Activated CD4-positive, alpha-beta T cell treated with anti-CD3 and anti-CD28 coated beads for 36 hours (primary cell): ENCODE results near the gene ORM2. TPM values are rescaled to one million over a fixed set of nuclear protein-coding genes. Genes with fewer than 3 reads are reported as not detected.
A peak's percentile ranks its signal among the peaks of the same experiment; 100 is the strongest.

Experiments used
- ATAC-seq: fragments of 200-7000 bp; cut with Tn5 transposase; one replicate; pipeline ENCODE4 v1.10.0; 2021; ENCODE audit warnings: mild to moderate bottlenecking, moderate library complexity
- CTCF ChIA-PET: fragments of 350-600 bp; sonication (Branson Sonifier 250); formaldehyde crosslinking; loops from one replicate; lab custom pipeline; 2021; ENCODE audit warnings: antibody characterized with exemption; lab: Charles Lee
- POLR2A ChIA-PET: fragments of 350-600 bp; sonication (Branson Sonifier 250); formaldehyde crosslinking; loops from one replicate; lab custom pipeline; 2021; ENCODE audit warnings: antibody characterized with exemption, inconsistent platforms; lab: Charles Lee
- DNase-seq: peaks from one replicate; pipeline ENCODE4 v3.0.0-alpha.2; 2020
- H3K27ac Mint-ChIP-seq: one replicate; pipeline ENCODE4 v1.8.0; 2021; ENCODE audit warnings: mixed read lengths
- H3K27me3 Mint-ChIP-seq: one replicate; pipeline ENCODE4 v1.8.0; 2021; ENCODE audit warnings: mixed read lengths
- H3K36me3 Mint-ChIP-seq: one replicate; pipeline ENCODE4 v1.8.0; 2021; ENCODE audit warnings: low read depth, mixed read lengths
- H3K4me1 Mint-ChIP-seq: one replicate; pipeline ENCODE4 v1.8.0; 2021; ENCODE audit warnings: mixed read lengths
- H3K4me3 Mint-ChIP-seq: one replicate; pipeline ENCODE4 v1.8.0; 2021; ENCODE audit warnings: mild to moderate bottlenecking, moderate library complexity, mixed read lengths
- H3K9me3 Mint-ChIP-seq: one replicate; pipeline ENCODE4 v1.8.0; 2021; ENCODE audit warnings: low read depth, mixed read lengths
- intact Hi-C, 2 experiments: fragments of 100-400 bp; cut with DNase I in 1 of 2; cut with micrococcal nuclease in 1 of 2; formaldehyde crosslinking; loops; one replicate each; pipeline versions ENCODE4 v1.14.2 to v1.15.1; 2022 to 2024; cut with DNase I, micrococcal nuclease
- total RNA-seq, 2 experiments: library from RNA; stranded (reverse); gene quantifications; one replicate each; pipeline ENCODE4 v1.2.3, GENCODE V29; 2021

ORM2 gene
- total RNA-seq, 2 experiments from 2014 or later = not detected

- no peaks in the 10 kb centered on the region for H3K9me3 Mint-ChIP-seq
- ATAC-seq (no peak), DNase-seq (no peak)
- ChIA-PET CTCF (interaction anchor here (1.0 kb wide), 1 partner anchor 193 kb away, joined by 3 read pairs; no protein-coding TSS in a partner anchor), POLR2A (no interaction called here)
- H3K36me3 Mint-ChIP-seq = no peaks in the 10 kb centered on the region
- H3K27ac Mint-ChIP-seq = no peak overlapping the region
- no peak overlapping the region for H3K4me3 Mint-ChIP-seq
- H3K27me3 Mint-ChIP-seq = peaks cover 2% of the 10 kb centered on the region
- no peaks in the 10 kb centered on the region for H3K4me1 Mint-ChIP-seq
- intact Hi-C loops = loop anchor here in 1 of 2 experiments (5.0 kb wide), 2 partner anchors 130 to 180 kb away; partner anchors contain the start of gene COL27A1
Observed at GRCh38 chr9:114287001-114287762, 42.5 kb upstream of the ORM2 start.

GRCh38 chr9:114287763-114288192 is 41.9 kb upstream of the ORM2 start:
- Mint-ChIP-seq H3K36me3 (no peaks in the 10 kb centered on the region), H3K9me3 (no peaks in the 10 kb centered on the region), H3K4me3 (no peak overlapping the region), H3K27me3 (peaks cover 2% of the 10 kb centered on the region), H3K27ac (no peak overlapping the region), H3K4me1 (no peaks in the 10 kb centered on the region)
- intact Hi-C loops = loop anchor here in 1 of 2 experiments (5.0 kb wide), 2 partner anchors 130 to 180 kb away; partner anchors contain the start of gene COL27A1
- ChIA-PET POLR2A (no interaction called here), CTCF (interaction anchor here (0.6 kb wide), 1 partner anchor 13 kb away, joined by 3 read pairs; no protein-coding TSS in a partner anchor)
- ATAC-seq = no peak
- peak; percentile 2 for DNase-seq

- DNase-seq = peak; percentile 3
- H3K27ac Mint-ChIP-seq = no peak overlapping the region
- no peaks in the 10 kb centered on the region for H3K4me1 Mint-ChIP-seq
- H3K27me3 Mint-ChIP-seq = peaks cover 2% of the 10 kb centered on the region
- no peak for ATAC-seq
- POLR2A ChIA-PET = no interaction called here
- H3K36me3 Mint-ChIP-seq = no peaks in the 10 kb centered on the region
- H3K4me3 Mint-ChIP-seq = no peak overlapping the region
- intact Hi-C loops = loop anchor here in 1 of 2 experiments (5.0 kb wide), 2 partner anchors 131 to 181 kb away; partner anchors contain the start of gene COL27A1
- H3K9me3 Mint-ChIP-seq = no peaks in the 10 kb centered on the region
- CTCF ChIA-PET = interaction anchor here (0.6 to 0.9 kb wide), 3 partner anchors 9 to 206 kb away, joined by 3 read pairs; no protein-coding TSS in a partner anchor
Observed at GRCh38 chr9:114288193-114289091, 41.2 kb upstream of the ORM2 start.

- CTCF ChIA-PET = interaction anchor here (0.9 to 6.9 kb wide), 3 partner anchors 9 to 207 kb away, joined by 3 to 45 read pairs (median 4); no protein-coding TSS in a partner anchor
- no peak overlapping the region for H3K4me3 Mint-ChIP-seq
- no peaks in the 10 kb centered on the region for H3K4me1 Mint-ChIP-seq
- H3K27me3 Mint-ChIP-seq = peaks cover 2% of the 10 kb centered on the region
- no peak overlapping the region for H3K27ac Mint-ChIP-seq
- no peaks in the 10 kb centered on the region for H3K9me3 Mint-ChIP-seq
- POLR2A ChIA-PET = no interaction called here
- DNase-seq = no peak
- H3K36me3 Mint-ChIP-seq = no peaks in the 10 kb centered on the region
- intact Hi-C loops = loop anchor here in 1 of 2 experiments (5.0 kb wide), 2 partner anchors 132 to 182 kb away; partner anchors contain the start of gene COL27A1
- no peak for ATAC-seq
Observed at GRCh38 chr9:114289106-114289505, 40.6 kb upstream of the ORM2 start.

GRCh38 chr9:114289571-114290481 is 39.8 kb upstream of the ORM2 start:
- POLR2A ChIA-PET = no interaction called here
- DNase-seq = no peak
- no peak overlapping the region for H3K27ac Mint-ChIP-seq
- H3K9me3 Mint-ChIP-seq = peaks cover 4% of the 10 kb centered on the region
- CTCF ChIA-PET = interaction anchor here (0.5 to 6.9 kb wide), 11 partner anchors 9 to 363 kb away, joined by 3 to 45 read pairs (median 5); partner anchors contain the start of gene COL27A1
- peaks cover 2% of the 10 kb centered on the region for H3K27me3 Mint-ChIP-seq
- no peaks in the 10 kb centered on the region for H3K4me1 Mint-ChIP-seq
- ATAC-seq = no peak
- H3K36me3 Mint-ChIP-seq = peaks cover 4% of the 10 kb centered on the region
- no peak overlapping the region for H3K4me3 Mint-ChIP-seq
- intact Hi-C loops = loop anchor here in 1 of 2 experiments (5.0 kb wide), 2 partner anchors 133 to 183 kb away; partner anchors contain the start of gene COL27A1

GRCh38 chr9:114290561-114290986 is 39.1 kb upstream of the ORM2 start:
- peaks cover 2% of the 10 kb centered on the region for H3K27me3 Mint-ChIP-seq
- ChIA-PET CTCF (interaction anchor here (0.5 to 6.9 kb wide), 30 partner anchors 8 to 640 kb away, joined by 3 to 45 read pairs (median 3); partner anchors contain the start of genes AMBP and COL27A1), POLR2A (no interaction called here)
- H3K4me3 Mint-ChIP-seq = no peak overlapping the region
- ATAC-seq (peak; percentile 19), DNase-seq (no peak)
- H3K36me3 Mint-ChIP-seq = peaks cover 9% of the 10 kb centered on the region
- H3K9me3 Mint-ChIP-seq = peaks cover 10% of the 10 kb centered on the region
- no peak overlapping the region for H3K27ac Mint-ChIP-seq
- H3K4me1 Mint-ChIP-seq = no peaks in the 10 kb centered on the region
- intact Hi-C loops = no loop called here

- intact Hi-C loops = loop anchor here in 1 of 2 experiments (1.0 kb wide), 3 partner anchors 136 to 209 kb away; partner anchors contain the start of gene COL27A1
- DNase-seq (peak; percentile 83), ATAC-seq (peak; percentile 42)
- peaks cover 2% of the 10 kb centered on the region for H3K27me3 Mint-ChIP-seq
- ChIA-PET CTCF (interaction anchor here (0.6 to 6.9 kb wide), 36 partner anchors 9 to 753 kb away, joined by 3 to 45 read pairs (median 3); partner anchors contain the start of genes AMBP and COL27A1), POLR2A (no interaction called here)
- H3K27ac Mint-ChIP-seq = no peak overlapping the region
- peaks cover 14% of the 10 kb centered on the region for H3K9me3 Mint-ChIP-seq
- H3K4me3 Mint-ChIP-seq = no peak overlapping the region
- H3K4me1 Mint-ChIP-seq = no peaks in the 10 kb centered on the region
- peaks cover 12% of the 10 kb centered on the region for H3K36me3 Mint-ChIP-seq
Observed at GRCh38 chr9:114291064-114291474, 38.6 kb upstream of the ORM2 start.

GRCh38 chr9:114291886-114292590 is 37.6 kb upstream of the ORM2 start:
- ChIA-PET CTCF (interaction anchor here (0.7 to 6.9 kb wide), 15 partner anchors 19 to 361 kb away, joined by 3 to 45 read pairs (median 5); partner anchors contain the start of genes AMBP and COL27A1), POLR2A (no interaction called here)
- H3K36me3 Mint-ChIP-seq = peaks cover 12% of the 10 kb centered on the region
- H3K9me3 Mint-ChIP-seq = peaks cover 14% of the 10 kb centered on the region
- DNase-seq (no peak), ATAC-seq (no peak)
- H3K27me3 Mint-ChIP-seq = peaks cover 2% of the 10 kb centered on the region
- H3K27ac Mint-ChIP-seq = no peak overlapping the region
- no peak overlapping the region for H3K4me3 Mint-ChIP-seq
- no peaks in the 10 kb centered on the region for H3K4me1 Mint-ChIP-seq
- intact Hi-C loops = loop anchor here in 1 of 2 experiments (1.0 kb wide), 3 partner anchors 137 to 210 kb away; partner anchors contain the start of gene COL27A1

GRCh38 chr9:114294664-114295063 is 35.0 kb upstream of the ORM2 start:
- no peak overlapping the region for H3K27ac Mint-ChIP-seq
- H3K27me3 Mint-ChIP-seq = peaks cover 2% of the 10 kb centered on the region
- H3K4me1 Mint-ChIP-seq = no peaks in the 10 kb centered on the region
- intact Hi-C loops = no loop called here
- H3K9me3 Mint-ChIP-seq = peaks cover 14% of the 10 kb centered on the region
- CTCF ChIA-PET = interaction anchor here (0.6 to 6.9 kb wide), 5 partner anchors 136 to 720 kb away, joined by 3 to 45 read pairs (median 3); partner anchors contain the start of gene COL27A1
- ATAC-seq (no peak), DNase-seq (no peak)
- H3K4me3 Mint-ChIP-seq = no peak overlapping the region
- peaks cover 12% of the 10 kb centered on the region for H3K36me3 Mint-ChIP-seq
- POLR2A ChIA-PET = no interaction called here
